Mammary epithelial cell (primary cell): ENCODE results near the gene USP54.

ENCODE experiments used
- CTCF ChIP-seq, 2 donors: IDR thresholded peaks in 1 of 2; conservative IDR thresholded peaks in 1 of 2; 2 replicates each; pipeline ENCODE4 v1.5.1; 2011 to 2012; ENCODE audit warnings: inconsistent platforms in 2 of 2, low read length in 2 of 2, mild to moderate bottlenecking in 2 of 2, control low read depth in 1 of 2, low read depth in 1 of 2; ENCODE audit not compliant: insufficient read depth in 1 of 2; ENCODE audit errors: extremely low read depth in 1 of 2
- EZH2 ChIP-seq: IDR thresholded peaks from 2 replicates; pipeline ENCODE4 v1.6.1; 2012; ENCODE audit warnings: low read length, inconsistent platforms, borderline replicate concordance

- TF ChIP-seq CTCF (conservative IDR thresholded peaks at IDR 0.05 in 1 of 2, IDR thresholded peaks at IDR 0.05 in 1 of 2; ENCODE audit: extremely low read depth in 1 of 2, insufficient read depth in 1 of 2, low read depth in 1 of 2, low read length in 2 of 2): no peak
- TF ChIP-seq EZH2: no peak
Measured at GRCh38 chr10:73506074-73506473, 85.1 kb downstream of the USP54 start.
